ENCODE measurements around the gene OR4D6. TPM values are rescaled to one million over a fixed set of nuclear protein-coding genes. Genes with fewer than 3 reads are reported as not detected.

Gene OR4D6
- total RNA-seq, 1 donor from 2014 or later, result not detected

DNA sequence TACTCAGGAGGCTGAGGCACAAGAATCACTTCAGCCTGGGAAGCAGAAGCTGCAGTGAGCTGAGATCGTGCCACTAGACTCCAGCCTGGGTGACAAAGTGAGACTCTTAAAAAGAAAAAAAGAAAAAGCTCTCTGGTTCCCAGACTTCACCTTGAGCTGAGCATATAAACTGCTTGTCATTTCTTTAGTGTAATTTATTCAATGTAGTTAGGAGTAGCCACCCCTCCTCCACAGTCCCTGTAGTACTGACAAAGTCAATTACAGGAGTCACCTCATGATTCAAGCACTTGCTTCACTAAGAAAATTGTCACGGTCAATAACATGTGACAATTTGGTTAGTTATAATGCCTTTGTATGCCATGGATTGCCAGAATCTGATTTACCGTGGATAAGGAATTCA lies 23.6 kb downstream of the OR4D6 start:
- Histone ChIP-seq H3F3A (ENCODE audit: low read depth) (no peaks in the 10 kb centered on the region), H3K27ac (no peak overlapping the region), H4K20me1 (ENCODE audit: low read depth) (no peaks in the 10 kb centered on the region), H3K27me3 (no peaks in the 10 kb centered on the region), H2AFZ (replicated peaks) (no peak overlapping the region), H3K4me2 (no peak overlapping the region), H3K79me2 (ENCODE audit: low read depth) (no peaks in the 10 kb centered on the region), H3K36me3 (no peaks in the 10 kb centered on the region), H3K4me3 (no peak overlapping the region), H3K9ac (no peak overlapping the region), H3K9me3 (ENCODE audit: low read depth) (no peaks in the 10 kb centered on the region), H3K4me1 (no peaks in the 10 kb centered on the region)
- H3K27me3 Mint-ChIP-seq (ENCODE audit: insufficient read depth, low read depth), result peaks cover 2% of the 10 kb centered on the region
- TF ChIP-seq EZH2 (IDR thresholded peaks at IDR 0.05), result no peak
- TF ChIP-seq EZH2phosphoT487 (IDR thresholded peaks at IDR 0.05), result no peak
- TF ChIP-seq, protein P1, sequence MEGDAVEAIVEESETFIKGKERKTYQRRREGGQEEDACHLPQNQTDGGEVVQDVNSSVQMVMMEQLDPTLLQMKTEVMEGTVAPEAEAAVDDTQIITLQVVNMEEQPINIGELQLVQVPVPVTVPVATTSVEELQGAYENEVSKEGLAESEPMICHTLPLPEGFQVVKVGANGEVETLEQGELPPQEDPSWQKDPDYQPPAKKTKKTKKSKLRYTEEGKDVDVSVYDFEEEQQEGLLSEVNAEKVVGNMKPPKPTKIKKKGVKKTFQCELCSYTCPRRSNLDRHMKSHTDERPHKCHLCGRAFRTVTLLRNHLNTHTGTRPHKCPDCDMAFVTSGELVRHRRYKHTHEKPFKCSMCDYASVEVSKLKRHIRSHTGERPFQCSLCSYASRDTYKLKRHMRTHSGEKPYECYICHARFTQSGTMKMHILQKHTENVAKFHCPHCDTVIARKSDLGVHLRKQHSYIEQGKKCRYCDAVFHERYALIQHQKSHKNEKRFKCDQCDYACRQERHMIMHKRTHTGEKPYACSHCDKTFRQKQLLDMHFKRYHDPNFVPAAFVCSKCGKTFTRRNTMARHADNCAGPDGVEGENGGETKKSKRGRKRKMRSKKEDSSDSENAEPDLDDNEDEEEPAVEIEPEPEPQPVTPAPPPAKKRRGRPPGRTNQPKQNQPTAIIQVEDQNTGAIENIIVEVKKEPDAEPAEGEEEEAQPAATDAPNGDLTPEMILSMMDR (IDR thresholded peaks at IDR 0.05), result no peak
- H3K27ac Mint-ChIP-seq, result no peak overlapping the region
- no peaks in the 10 kb centered on the region for H3K36me3 Mint-ChIP-seq
- no peaks in the 10 kb centered on the region for H3K9me3 Mint-ChIP-seq
- no peak overlapping the region for H3K4me3 Mint-ChIP-seq
- no peaks in the 10 kb centered on the region for H3K4me1 Mint-ChIP-seq
- no peak for DNase-seq (ENCODE audit: low spot score)

DNA sequence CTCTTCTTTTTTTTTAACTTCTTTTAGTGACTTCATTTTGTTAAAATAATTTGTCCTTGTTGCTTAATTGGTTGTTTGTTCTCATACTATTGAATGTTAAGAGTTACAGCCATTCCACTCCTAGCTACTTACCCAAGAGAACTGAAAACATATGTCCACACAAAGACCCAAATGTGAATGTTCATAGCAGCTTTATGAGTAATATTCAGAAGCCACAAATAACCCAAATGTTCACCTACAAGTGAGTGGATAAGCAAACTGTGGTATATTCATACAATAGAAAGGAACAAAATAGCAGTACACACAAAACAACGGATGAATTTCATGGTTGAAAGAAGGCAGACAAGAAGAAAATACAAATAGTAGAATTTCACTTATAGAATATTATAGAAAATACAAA lies 45.2 kb downstream of the OR4D6 start:
- Histone ChIP-seq H3K4me3 (no peak overlapping the region), H3F3A (ENCODE audit: low read depth) (no peaks in the 10 kb centered on the region), H3K4me2 (no peak overlapping the region), H2AFZ (replicated peaks) (no peak overlapping the region), H3K9me3 (ENCODE audit: low read depth) (no peaks in the 10 kb centered on the region), H4K20me1 (ENCODE audit: low read depth) (no peaks in the 10 kb centered on the region), H3K27me3 (no peaks in the 10 kb centered on the region), H3K36me3 (no peaks in the 10 kb centered on the region), H3K9ac (no peak overlapping the region), H3K4me1 (no peaks in the 10 kb centered on the region), H3K27ac (no peak overlapping the region), H3K79me2 (ENCODE audit: low read depth) (no peaks in the 10 kb centered on the region)
- H3K27ac Mint-ChIP-seq, result no peak overlapping the region
- TF ChIP-seq EZH2 (IDR thresholded peaks at IDR 0.05) (no peak), EZH2phosphoT487 (IDR thresholded peaks at IDR 0.05) (no peak)
- TF ChIP-seq, protein P1 (IDR thresholded peaks at IDR 0.05), result no peak
- H3K4me1 Mint-ChIP-seq, result no peaks in the 10 kb centered on the region
- no peak overlapping the region for H3K4me3 Mint-ChIP-seq
- H3K36me3 Mint-ChIP-seq, result peaks cover 1% of the 10 kb centered on the region
- no peak for DNase-seq (ENCODE audit: low spot score)
- H3K27me3 Mint-ChIP-seq (ENCODE audit: insufficient read depth, low read depth), result no peaks in the 10 kb centered on the region
- peaks cover 2% of the 10 kb centered on the region for H3K9me3 Mint-ChIP-seq

DNA sequence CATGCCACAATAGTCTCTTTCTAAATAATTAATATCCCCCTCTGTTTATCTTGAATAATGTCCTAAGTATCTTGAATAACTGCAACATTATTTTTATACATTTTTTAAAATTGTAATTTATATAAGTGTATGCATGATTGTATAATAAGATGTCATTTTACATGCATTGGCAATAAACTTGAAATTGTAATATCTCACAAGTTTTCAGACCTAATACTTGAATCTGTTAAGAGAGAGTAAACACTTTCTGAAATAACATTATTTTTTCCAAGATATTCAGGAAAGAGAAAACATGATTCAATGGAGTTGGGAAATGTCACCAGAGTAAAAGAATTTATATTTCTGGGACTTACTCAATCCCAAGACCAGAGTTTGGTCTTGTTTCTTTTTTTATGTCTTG lies 46.5 kb downstream of the OR4D6 start, which contains the start of gene OR4D11:
TSS of gene OR4D11 (plus strand) at position 301 of the 400 bp plus-strand sequence. CDS start at position 301, 0 bp downstream.
- no peaks in the 10 kb centered on the region for H3K4me1 Mint-ChIP-seq
- H3K27ac Mint-ChIP-seq, result no peak within 1 kb of the TSS
- H3K36me3 Mint-ChIP-seq, result peaks cover 1% of the 10 kb centered on the region
- H3K27me3 Mint-ChIP-seq (ENCODE audit: insufficient read depth, low read depth), result no peaks in the 10 kb centered on the region
- H3K4me2 ChIP-seq, result no peak within 1 kb of the TSS
- H3K9me3 Mint-ChIP-seq, result peaks cover 2% of the 10 kb centered on the region
- no peak within 1 kb of the TSS for H2AFZ ChIP-seq (replicated peaks)
- no peaks in the 10 kb centered on the region for H3K9me3 ChIP-seq (ENCODE audit: low read depth)
- H3K9ac ChIP-seq, result no peak within 1 kb of the TSS
- H3K36me3 ChIP-seq, result no peaks in the 10 kb centered on the region
- H3K4me1 ChIP-seq, result no peaks in the 10 kb centered on the region
- no peaks in the 10 kb centered on the region for H3K79me2 ChIP-seq (ENCODE audit: low read depth)
- TF ChIP-seq EZH2phosphoT487 (IDR thresholded peaks at IDR 0.05), result no peak
- TF ChIP-seq, protein P1 (IDR thresholded peaks at IDR 0.05), result no peak
- no peak for TF ChIP-seq EZH2 (IDR thresholded peaks at IDR 0.05)
- DNase-seq (ENCODE audit: low spot score), result no peak
- no peaks in the 10 kb centered on the region for H3K27me3 ChIP-seq
- no peak within 1 kb of the TSS for H3K27ac ChIP-seq
- H3F3A ChIP-seq (ENCODE audit: low read depth), result no peaks in the 10 kb centered on the region
- no peak within 1 kb of the TSS for H3K4me3 ChIP-seq
- H3K4me3 Mint-ChIP-seq, result no peak within 1 kb of the TSS
- H4K20me1 ChIP-seq (ENCODE audit: low read depth), result no peaks in the 10 kb centered on the region

Other genes starting within 250 kb of the OR4D6 start
- not detected in 2 replicates for gene MPEG1, start 244.0 kb upstream of the OR4D6 start, total RNA-seq (ENCODE audit: low replicate concordance)
- gene OR5AN1, start 98.1 kb upstream of the OR4D6 start, total RNA-seq (ENCODE audit: low replicate concordance), result not detected in 2 replicates
- gene OR5A2, start 30.5 kb upstream of the OR4D6 start, total RNA-seq (ENCODE audit: low replicate concordance), result not detected in 2 replicates
- gene OR5A1, start 20.5 kb upstream of the OR4D6 start, total RNA-seq (ENCODE audit: low replicate concordance), result 0.02 and 0.06 TPM in 2 replicates
- not detected in 2 replicates for gene OR4D10, start 16.4 kb downstream of the OR4D6 start, total RNA-seq (ENCODE audit: low replicate concordance)
- not detected in 2 replicates for gene OR4D11, start 46.6 kb downstream of the OR4D6 start, total RNA-seq (ENCODE audit: low replicate concordance)
- gene OR4D9, start 54.6 kb downstream of the OR4D6 start, total RNA-seq (ENCODE audit: low replicate concordance), result not detected in 2 replicates
- 20.1 and 22.7 TPM in 2 replicates for gene OSBP, start 158.8 kb downstream of the OR4D6 start, total RNA-seq (ENCODE audit: low replicate concordance)
- 15.3 and 16.0 TPM in 2 replicates for gene PATL1, start 212.1 kb downstream of the OR4D6 start, total RNA-seq (ENCODE audit: low replicate concordance)